ENCODE data around the gene COL23A1. TPM values are rescaled to one million over a fixed set of nuclear protein-coding genes. Genes with fewer than 3 reads are reported as not detected.
A peak's percentile ranks its signal among the peaks of the same experiment; 100 is the strongest.
"Not testable (repeated sequence)": the region's sequence is repeated elsewhere in the genome, so short reads cannot be mapped to it uniquely, and the experiment has no call there.

The COL23A1 gene
- total and polyA plus RNA-seq, 5 donors from 2014 or later: not detected

DNA sequence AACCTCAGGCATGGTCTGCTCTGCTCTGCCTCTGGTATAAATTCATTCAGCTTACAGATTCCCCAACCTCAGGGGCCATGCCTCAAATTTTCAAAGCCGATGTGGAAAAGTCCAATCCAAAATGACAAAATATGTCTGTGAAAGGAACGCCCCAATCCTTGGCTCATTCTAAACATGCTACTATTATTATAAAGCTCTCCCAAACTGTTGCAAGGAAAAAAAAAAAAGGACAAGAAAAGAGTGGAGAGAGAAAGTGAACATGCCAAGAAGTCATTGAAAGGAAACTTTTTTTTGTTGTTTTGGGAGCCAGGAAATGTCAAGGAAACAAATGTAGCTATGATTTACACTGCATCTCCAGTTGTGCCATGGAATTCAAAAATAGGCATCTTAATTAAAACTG is 3.8 kb downstream of the COL23A1 start:
- DNase-seq (no peak), ATAC-seq (ENCODE audit: low read depth in 2 of 2) (no peak)
- peaks cover 0 to 2% (median 0%) of the 10 kb centered on the region in 7 donors for H3K9me3 Mint-ChIP-seq
- no peaks in the 10 kb centered on the region for H3K36me3 ChIP-seq (ENCODE audit: control insufficient read depth, insufficient read depth, low read length)
- H3K27ac ChIP-seq (ENCODE audit: insufficient read depth, low read length, poor library complexity, severe bottlenecking): no peak overlapping the region
- no peak overlapping the region for H3K4me3 Mint-ChIP-seq
- peaks cover 13% of the 10 kb centered on the region for H3K4me1 ChIP-seq (ENCODE audit: control insufficient read depth, insufficient read depth, low read length, poor library complexity, severe bottlenecking)
- H3K27ac Mint-ChIP-seq: no peak overlapping the region
- peaks cover 50% of the 10 kb centered on the region for H3K27me3 Mint-ChIP-seq
- peaks cover 0 to 12% (median 1%) of the 10 kb centered on the region in 4 donors for H3K4me1 Mint-ChIP-seq
- H3K36me3 Mint-ChIP-seq: no peaks in the 10 kb centered on the region
- H3K27me3 ChIP-seq (ENCODE audit: control insufficient read depth, insufficient read depth, low read length): peaks cover 12% of the 10 kb centered on the region
- no peaks in the 10 kb centered on the region for H3K9me3 ChIP-seq (ENCODE audit: control insufficient read depth in 2 of 2, low read length in 2 of 2)
- H3K4me3 ChIP-seq (ENCODE audit: low read depth, low read length): no peak overlapping the region

DNA sequence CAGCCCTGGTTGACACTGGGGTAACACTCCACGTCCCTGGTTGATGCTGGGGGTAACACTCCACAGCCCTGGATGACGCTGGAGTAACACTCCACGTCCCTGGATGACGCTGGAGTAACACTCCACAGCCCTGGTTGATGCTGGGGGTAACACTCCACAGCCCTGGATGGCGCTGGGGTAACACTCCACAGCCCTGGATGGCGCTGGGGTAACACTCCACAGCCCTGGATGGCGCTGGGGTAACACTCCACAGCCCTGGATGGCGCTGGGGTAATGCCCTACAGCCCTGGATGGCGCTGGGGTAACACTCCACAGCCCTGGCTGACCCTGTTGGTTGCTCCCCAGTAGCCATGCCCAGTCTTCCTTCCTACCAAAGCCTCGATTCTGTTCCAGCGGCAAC is 4.8 kb downstream of the COL23A1 start:
- ATAC-seq (ENCODE audit: low read depth in 2 of 2) (peak; percentile 50 to 71), DNase-seq (peak in 2 of 3 donors; percentile 29 to 35)
- H3K36me3 ChIP-seq (ENCODE audit: control insufficient read depth, insufficient read depth, low read length); H3K27ac ChIP-seq (ENCODE audit: insufficient read depth, low read length, poor library complexity, severe bottlenecking); H3K4me1 Mint-ChIP-seq; H3K36me3 Mint-ChIP-seq; H3K4me1 ChIP-seq (ENCODE audit: control insufficient read depth, insufficient read depth, low read length, poor library complexity, severe bottlenecking); H3K9me3 ChIP-seq (ENCODE audit: control insufficient read depth in 2 of 2, low read length in 2 of 2); H3K4me3 ChIP-seq (ENCODE audit: low read depth, low read length); H3K4me3 Mint-ChIP-seq; H3K9me3 Mint-ChIP-seq; H3K27me3 ChIP-seq (ENCODE audit: control insufficient read depth, insufficient read depth, low read length); H3K27ac Mint-ChIP-seq: not testable (repeated sequence)
- H3K27me3 Mint-ChIP-seq: peaks cover 40% of the 10 kb centered on the region

DNA sequence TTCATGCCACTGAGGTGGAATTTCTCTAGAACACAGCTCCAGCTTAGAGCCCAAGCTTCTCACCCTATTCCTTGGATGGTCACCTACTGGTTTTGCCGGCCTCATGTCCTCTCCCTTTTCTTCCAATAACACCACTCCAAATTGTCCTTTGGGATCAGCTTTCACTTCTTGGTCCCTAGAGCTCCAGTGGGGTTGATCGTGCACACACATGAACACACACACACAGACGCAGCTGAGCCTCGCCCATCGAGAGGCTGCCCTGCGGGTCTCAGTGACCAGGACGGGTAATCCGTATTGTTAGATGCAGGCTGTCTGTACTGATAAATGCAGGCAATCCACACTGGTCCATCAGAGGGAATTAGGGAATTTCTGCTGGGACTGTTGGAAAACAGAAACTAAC is 6.9 kb downstream of the COL23A1 start:
- H3K4me1 Mint-ChIP-seq: no peaks in the 10 kb centered on the region
- peaks cover 36% of the 10 kb centered on the region for H3K27me3 Mint-ChIP-seq
- H3K27ac ChIP-seq (ENCODE audit: insufficient read depth, low read length, poor library complexity, severe bottlenecking): no peak overlapping the region
- H3K4me3 ChIP-seq (ENCODE audit: low read depth, low read length): no peak overlapping the region
- H3K9me3 ChIP-seq (ENCODE audit: control insufficient read depth in 2 of 2, low read length in 2 of 2): no peaks in the 10 kb centered on the region
- no peaks in the 10 kb centered on the region for H3K36me3 Mint-ChIP-seq
- DNase-seq (no peak), ATAC-seq (ENCODE audit: low read depth in 2 of 2) (no peak)
- H3K27me3 ChIP-seq (ENCODE audit: control insufficient read depth, insufficient read depth, low read length): peaks cover 5% of the 10 kb centered on the region
- no peak overlapping the region for H3K4me3 Mint-ChIP-seq
- H3K36me3 ChIP-seq (ENCODE audit: control insufficient read depth, insufficient read depth, low read length): no peaks in the 10 kb centered on the region
- peaks cover 0 to 2% (median 0%) of the 10 kb centered on the region in 7 donors for H3K9me3 Mint-ChIP-seq
- no peak overlapping the region for H3K27ac Mint-ChIP-seq
- H3K4me1 ChIP-seq (ENCODE audit: control insufficient read depth, insufficient read depth, low read length, poor library complexity, severe bottlenecking): no peaks in the 10 kb centered on the region

DNA sequence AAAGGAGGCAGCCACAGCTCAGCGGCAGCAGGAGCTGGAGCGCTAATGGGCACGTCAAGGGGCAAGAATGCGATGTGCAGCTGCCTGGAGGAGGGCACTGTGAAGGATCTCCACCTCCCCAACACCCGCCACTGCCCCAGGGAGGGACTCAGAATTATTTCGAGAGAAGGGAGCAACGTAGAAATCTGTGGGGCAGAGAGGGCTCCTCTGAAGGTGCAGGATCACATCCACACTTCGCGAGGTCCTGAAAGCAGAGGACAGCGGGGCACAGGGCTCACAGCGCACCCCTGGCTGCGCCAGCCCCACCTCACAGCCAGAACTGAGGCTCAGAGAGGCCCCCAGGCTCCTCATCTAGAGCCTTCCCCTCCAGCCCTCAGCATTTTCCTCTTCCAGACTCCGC is 7.9 kb downstream of the COL23A1 start:
- Mint-ChIP-seq H3K27me3 (peaks cover 31% of the 10 kb centered on the region), H3K27ac (no peak overlapping the region), H3K4me3 (no peak overlapping the region), H3K9me3 (peaks cover 0 to 2% (median 0%) of the 10 kb centered on the region in 7 donors), H3K4me1 (no peaks in the 10 kb centered on the region), H3K36me3 (no peaks in the 10 kb centered on the region)
- DNase-seq (no peak), ATAC-seq (ENCODE audit: low read depth in 2 of 2) (no peak)
- H3K27ac ChIP-seq (ENCODE audit: insufficient read depth, low read length, poor library complexity, severe bottlenecking): no peak overlapping the region
- H3K27me3 ChIP-seq (ENCODE audit: control insufficient read depth, insufficient read depth, low read length): peaks cover 8% of the 10 kb centered on the region
- H3K4me3 ChIP-seq (ENCODE audit: low read depth, low read length): no peak overlapping the region
- H3K9me3 ChIP-seq (ENCODE audit: control insufficient read depth in 2 of 2, low read length in 2 of 2): no peaks in the 10 kb centered on the region
- no peaks in the 10 kb centered on the region for H3K4me1 ChIP-seq (ENCODE audit: control insufficient read depth, insufficient read depth, low read length, poor library complexity, severe bottlenecking)
- H3K36me3 ChIP-seq (ENCODE audit: control insufficient read depth, insufficient read depth, low read length): no peaks in the 10 kb centered on the region

DNA sequence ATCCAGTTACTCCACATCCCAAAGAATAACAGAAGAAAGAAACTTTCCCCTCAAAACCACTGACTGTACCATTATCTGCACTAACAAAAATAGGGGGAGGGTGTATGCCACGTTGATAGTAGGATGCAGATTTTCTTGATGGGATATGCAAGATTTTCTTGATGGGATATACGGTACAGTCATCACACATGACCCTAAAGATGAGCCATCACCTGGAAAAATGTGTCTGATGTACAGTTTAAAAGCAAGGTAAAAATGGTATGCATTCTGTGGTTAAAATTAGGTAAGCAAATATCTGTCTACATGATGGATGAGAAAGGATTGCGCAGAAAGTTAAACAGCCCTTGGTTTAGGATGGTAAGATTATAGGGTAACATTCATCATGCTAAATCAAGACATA is 8.6 kb downstream of the COL23A1 start:
- H3K4me3 Mint-ChIP-seq: no peak overlapping the region
- no peak overlapping the region for H3K27ac Mint-ChIP-seq
- H3K36me3 Mint-ChIP-seq: no peaks in the 10 kb centered on the region

DNA sequence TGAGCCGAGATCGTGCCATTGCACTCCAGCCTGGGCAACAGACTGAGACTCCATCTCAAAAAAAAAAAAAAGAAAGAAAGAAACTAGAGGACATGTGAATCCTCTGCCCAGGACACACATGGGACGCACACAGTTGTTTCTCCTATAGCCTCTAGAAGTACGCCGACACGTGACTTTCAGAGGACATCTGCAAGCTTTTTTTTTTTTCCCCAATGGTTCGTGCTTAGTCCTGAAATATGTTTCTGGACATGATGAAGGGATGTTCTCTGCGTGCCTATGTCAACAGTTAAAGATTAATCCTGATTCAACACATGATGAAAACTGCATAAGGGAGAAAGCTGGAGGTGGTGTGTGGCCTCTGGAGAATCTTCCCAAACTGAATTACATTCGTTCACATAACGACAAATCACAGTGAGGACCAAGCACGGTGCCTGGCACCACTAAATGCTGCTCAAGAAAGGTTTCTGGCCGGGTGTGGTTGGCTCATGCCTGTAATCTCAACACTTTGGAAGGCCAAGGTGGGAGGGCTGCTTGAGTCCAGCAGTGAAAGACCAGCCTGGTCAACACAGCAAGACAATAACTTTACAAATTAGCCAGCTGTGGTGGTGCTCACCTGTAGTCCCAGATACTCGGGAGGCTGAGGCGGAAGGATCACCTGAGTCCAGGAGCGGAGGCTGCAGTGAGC is 9.8 kb downstream of the COL23A1 start:
- Mint-ChIP-seq H3K9me3 (peaks cover 0 to 2% (median 0%) of the 10 kb centered on the region in 7 donors), H3K4me1 (no peaks in the 10 kb centered on the region), H3K27me3 (peaks cover 25% of the 10 kb centered on the region), H3K27ac (no peak overlapping the region), H3K4me3 (no peak overlapping the region), H3K36me3 (peaks cover 3% of the 10 kb centered on the region)
- ATAC-seq (ENCODE audit: low read depth in 2 of 2): no peak
- no peak overlapping the region for H3K4me3 ChIP-seq (ENCODE audit: low read depth, low read length)
- no peaks in the 10 kb centered on the region for H3K36me3 ChIP-seq (ENCODE audit: control insufficient read depth, insufficient read depth, low read length)
- peaks cover 3% of the 10 kb centered on the region for H3K27me3 ChIP-seq (ENCODE audit: control insufficient read depth, insufficient read depth, low read length)
- no peaks in the 10 kb centered on the region for H3K9me3 ChIP-seq (ENCODE audit: control insufficient read depth in 2 of 2, low read length in 2 of 2)
- no peak overlapping the region for H3K27ac ChIP-seq (ENCODE audit: insufficient read depth, low read length, poor library complexity, severe bottlenecking)
- DNase-seq: no peak
- H3K4me1 ChIP-seq (ENCODE audit: control insufficient read depth, insufficient read depth, low read length, poor library complexity, severe bottlenecking): no peaks in the 10 kb centered on the region

More for the DNA sequence above, 8.6 kb downstream of the COL23A1 start:
- ATAC-seq (ENCODE audit: low read depth in 2 of 2) (no peak), DNase-seq (no peak)
- no peaks in the 10 kb centered on the region for H3K4me1 Mint-ChIP-seq
- Histone ChIP-seq H3K4me3 (ENCODE audit: low read depth, low read length) (no peak overlapping the region), H3K36me3 (ENCODE audit: control insufficient read depth, insufficient read depth, low read length) (no peaks in the 10 kb centered on the region), H3K4me1 (ENCODE audit: control insufficient read depth, insufficient read depth, low read length, poor library complexity, severe bottlenecking) (no peaks in the 10 kb centered on the region), H3K9me3 (ENCODE audit: control insufficient read depth in 2 of 2, low read length in 2 of 2) (no peaks in the 10 kb centered on the region), H3K27me3 (ENCODE audit: control insufficient read depth, insufficient read depth, low read length) (peaks cover 6% of the 10 kb centered on the region), H3K27ac (ENCODE audit: insufficient read depth, low read length, poor library complexity, severe bottlenecking) (no peak overlapping the region)
- peaks cover 0 to 2% (median 0%) of the 10 kb centered on the region in 7 donors for H3K9me3 Mint-ChIP-seq
- H3K27me3 Mint-ChIP-seq: peaks cover 24% of the 10 kb centered on the region

DNA sequence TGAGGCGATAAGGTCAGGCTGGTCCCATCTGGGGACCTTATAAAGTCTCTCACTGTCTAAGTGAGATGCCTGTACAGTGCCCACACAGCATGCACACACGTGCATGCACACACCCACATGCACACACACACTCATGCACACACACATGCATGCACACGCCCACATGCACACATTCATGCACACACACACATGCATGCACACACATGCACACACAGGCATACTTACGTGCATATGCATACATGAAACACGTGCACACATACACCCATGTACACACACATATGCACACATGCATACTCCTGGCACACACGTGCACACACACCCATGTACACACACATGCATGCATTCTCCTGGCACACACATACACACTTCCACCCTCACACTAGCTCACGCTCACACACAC is 12.2 kb downstream of the COL23A1 start:
- no peak for ATAC-seq (ENCODE audit: low read depth in 2 of 2)
- no peak overlapping the region for H3K4me3 ChIP-seq (ENCODE audit: low read depth, low read length)
- no peak for DNase-seq
- Mint-ChIP-seq H3K4me3 (no peak overlapping the region), H3K4me1 (no peaks in the 10 kb centered on the region), H3K27ac (no peak overlapping the region), H3K27me3 (peaks cover 25% of the 10 kb centered on the region), H3K36me3 (peaks cover 3% of the 10 kb centered on the region), H3K9me3 (peaks cover 0 to under 1% (median 0%) of the 10 kb centered on the region in 7 donors)
- peaks cover 5% of the 10 kb centered on the region for H3K27me3 ChIP-seq (ENCODE audit: control insufficient read depth, insufficient read depth, low read length)
- H3K4me1 ChIP-seq (ENCODE audit: control insufficient read depth, insufficient read depth, low read length, poor library complexity, severe bottlenecking): no peaks in the 10 kb centered on the region
- no peaks in the 10 kb centered on the region for H3K9me3 ChIP-seq (ENCODE audit: control insufficient read depth in 2 of 2, low read length in 2 of 2)
- no peaks in the 10 kb centered on the region for H3K36me3 ChIP-seq (ENCODE audit: control insufficient read depth, insufficient read depth, low read length)
- no peak overlapping the region for H3K27ac ChIP-seq (ENCODE audit: insufficient read depth, low read length, poor library complexity, severe bottlenecking)

DNA sequence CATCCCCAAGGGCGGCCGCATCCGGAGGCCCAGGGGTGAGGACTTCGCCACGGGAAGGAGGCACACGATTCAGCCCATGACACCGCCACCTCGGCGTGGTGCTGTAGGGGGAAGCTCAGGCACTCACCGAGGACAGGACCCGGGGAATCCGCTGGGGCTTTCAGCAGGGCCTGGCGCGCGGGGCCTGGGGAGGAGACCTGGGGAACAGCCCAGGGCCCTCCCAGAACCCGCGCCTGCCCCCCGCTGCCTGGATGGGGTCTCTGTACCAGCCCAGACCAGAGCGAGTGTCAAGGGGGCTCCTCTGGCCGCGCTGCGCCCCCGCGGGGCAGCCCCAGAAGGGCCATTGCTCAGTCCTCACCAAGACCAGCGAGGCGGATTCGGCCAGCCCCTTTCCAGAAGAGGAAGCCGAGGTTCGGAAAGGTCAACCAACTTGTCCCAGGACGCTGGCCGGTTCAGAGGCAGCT is 12.8 kb downstream of the COL23A1 start:
- Mint-ChIP-seq H3K4me1 (no peaks in the 10 kb centered on the region), H3K27ac (no peak overlapping the region), H3K36me3 (peaks cover 3% of the 10 kb centered on the region), H3K4me3 (no peak overlapping the region), H3K9me3 (peaks cover 0 to 5% (median 2%) of the 10 kb centered on the region in 7 donors), H3K27me3 (peaks cover 25% of the 10 kb centered on the region)
- Histone ChIP-seq H3K9me3 (ENCODE audit: control insufficient read depth in 2 of 2, low read length in 2 of 2) (no peaks in the 10 kb centered on the region), H3K4me1 (ENCODE audit: control insufficient read depth, insufficient read depth, low read length, poor library complexity, severe bottlenecking) (no peaks in the 10 kb centered on the region), H3K27me3 (ENCODE audit: control insufficient read depth, insufficient read depth, low read length) (peaks cover 5% of the 10 kb centered on the region), H3K27ac (ENCODE audit: insufficient read depth, low read length, poor library complexity, severe bottlenecking) (no peak overlapping the region), H3K4me3 (ENCODE audit: low read depth, low read length) (no peak overlapping the region), H3K36me3 (ENCODE audit: control insufficient read depth, insufficient read depth, low read length) (no peaks in the 10 kb centered on the region)
- ATAC-seq (ENCODE audit: low read depth in 2 of 2): no peak
- no peak for DNase-seq

Data from CD4-positive, CD25-positive, alpha-beta regulatory T cell (primary cell).